Natural killer cell (primary cell): ENCODE measurements around the gene NBDY. TPM values are rescaled to one million over a fixed set of nuclear protein-coding genes. Genes with fewer than 3 reads are reported as not detected.
"Not testable (repeated sequence)": the region's sequence is repeated elsewhere in the genome, so short reads cannot be mapped to it uniquely, and the experiment has no call there.

ENCODE experiments used
- ATAC-seq, 3 donors: fragments of 150-1000 bp in 2 of 3; fragments of 200-7000 bp in 1 of 3; cut with Tn5 transposase; 1 replicate in 1 of 3; 2 replicates in 2 of 3; pipeline ENCODE4 v1.10.0; 2021; ENCODE audit warnings: mild to moderate bottlenecking in 2 of 3, moderate library complexity in 2 of 3
- DNase-seq, 2 donors: peaks; one replicate each; pipeline versions ENCODE4 v3.0.0 to v3.0.0-alpha.2; 2013 to 2021; ENCODE audit warnings: mixed read lengths in 1 of 2
- H3K27ac ChIP-seq: one replicate; pipeline ENCODE4 v1.5.1; 2013; ENCODE audit warnings: mild to moderate bottlenecking, low read length
- H3K27me3 ChIP-seq: one replicate; pipeline ENCODE4 v1.6.1; 2013; ENCODE audit warnings: low read length; ENCODE audit not compliant: control insufficient read depth, insufficient read depth
- H3K36me3 ChIP-seq: one replicate; pipeline ENCODE4 v1.6.1; 2013; ENCODE audit warnings: low read length; ENCODE audit not compliant: control insufficient read depth, insufficient read depth
- H3K4me1 ChIP-seq: one replicate; pipeline ENCODE4 v1.6.1; 2013; ENCODE audit warnings: low read length; ENCODE audit not compliant: control insufficient read depth, insufficient read depth
- H3K4me3 ChIP-seq: one replicate; pipeline ENCODE4 v1.5.1; 2013; ENCODE audit warnings: low read length
- H3K9me3 ChIP-seq: one replicate; pipeline ENCODE4 v1.6.1; 2013; ENCODE audit warnings: low read length; ENCODE audit not compliant: control insufficient read depth, insufficient read depth
- H3K27ac Mint-ChIP-seq, 2 donors: one replicate each; pipeline ENCODE4 v1.8.0; 2022; ENCODE audit warnings: mild to moderate bottlenecking in 2 of 2, mixed read lengths in 2 of 2, moderate library complexity in 1 of 2
- H3K27me3 Mint-ChIP-seq, 2 donors: one replicate each; pipeline ENCODE4 v1.8.0; 2022; ENCODE audit warnings: low read depth in 2 of 2, mixed read lengths in 2 of 2
- H3K36me3 Mint-ChIP-seq: one replicate; pipeline ENCODE4 v1.8.0; 2022; ENCODE audit warnings: mixed read lengths
- H3K4me1 Mint-ChIP-seq, 2 donors: one replicate each; pipeline ENCODE4 v1.8.0; 2022; ENCODE audit warnings: mixed read lengths in 2 of 2
- H3K4me3 Mint-ChIP-seq: one replicate; pipeline ENCODE4 v1.8.0; 2022; ENCODE audit warnings: mild to moderate bottlenecking, moderate library complexity, mixed read lengths
- H3K9me3 Mint-ChIP-seq, 2 donors: one replicate each; pipeline ENCODE4 v1.8.0; 2022; ENCODE audit warnings: mixed read lengths in 2 of 2
- CTCF ChIP-seq: fragments of 200-600 bp; IDR thresholded peaks from one replicate; pipeline ENCODE4 v1.8.0; 2022; ENCODE audit warnings: antibody characterized with exemption
- WGBS: methylation state at CpG from one replicate; pipeline ENCODE4 v1.1.7; 2013; ENCODE audit warnings: missing lambda C conversion rate; ENCODE audit not compliant: insufficient coverage; 5-methylcytosine and 5-hydroxymethylcytosine counted together
- intact Hi-C: fragments of 100-400 bp; cut with micrococcal nuclease; formaldehyde crosslinking; loops from one replicate; pipeline ENCODE4 v1.14.2; 2022
- total RNA-seq, 4 donors: library from RNA; stranded (reverse); fragments of 120-200 nt in 1 of 4; gene quantifications; one replicate each; pipeline versions ENCODE4 v1.2.3 to v1.2.4, GENCODE V29; 2013 to 2022

The NBDY gene
- total RNA-seq, 3 donors from 2014 or later (not counting 1 experiment from before 2014, with no cell fraction given) = 16.0 to 23.6 (median 16.6) TPM

- Histone ChIP-seq H3K36me3 (no peaks in the 10 kb centered on the region), H3K4me3 (no peak overlapping the region), H3K9me3 (no peaks in the 10 kb centered on the region), H3K4me1 (no peaks in the 10 kb centered on the region), H3K27me3 (no peaks in the 10 kb centered on the region), H3K27ac (no peak overlapping the region)
- peaks cover 0 to 28% of the 10 kb centered on the region in 2 donors for H3K4me1 Mint-ChIP-seq
- no peak overlapping the region for H3K27ac Mint-ChIP-seq
- DNase-seq (no peak), ATAC-seq (no peak)
- no peaks in the 10 kb centered on the region for H3K36me3 Mint-ChIP-seq
- H3K4me3 Mint-ChIP-seq = no peak overlapping the region
- peaks cover 0 to 37% of the 10 kb centered on the region in 2 donors for H3K27me3 Mint-ChIP-seq
- intact Hi-C loops = no loop called here
- H3K9me3 Mint-ChIP-seq = no peaks in the 10 kb centered on the region
- TF ChIP-seq CTCF = no peak
These were observed 22.0 kb downstream of the NBDY start for GRCh38 chrX:56751071-56751470.

GRCh38 chrX:56757327-56757726, 28.3 kb downstream of the NBDY start:
- intact Hi-C loops = no loop called here
- Mint-ChIP-seq H3K27ac (no peak overlapping the region), H3K9me3 (no peaks in the 10 kb centered on the region), H3K36me3 (no peaks in the 10 kb centered on the region), H3K4me3 (no peak overlapping the region), H3K4me1 (peaks cover 13 to 18% of the 10 kb centered on the region in 2 donors), H3K27me3 (peaks cover 0 to 23% of the 10 kb centered on the region in 2 donors)
- no peak for ATAC-seq
- Histone ChIP-seq H3K27ac (no peak overlapping the region), H3K4me1 (peaks cover 13% of the 10 kb centered on the region), H3K4me3 (no peak overlapping the region), H3K36me3 (no peaks in the 10 kb centered on the region), H3K27me3 (no peaks in the 10 kb centered on the region), H3K9me3 (no peaks in the 10 kb centered on the region)
- no peak for TF ChIP-seq CTCF
- no peak for DNase-seq
- WGBS = 72% methylated on average over 5 of the region's 7 CpGs

DNA sequence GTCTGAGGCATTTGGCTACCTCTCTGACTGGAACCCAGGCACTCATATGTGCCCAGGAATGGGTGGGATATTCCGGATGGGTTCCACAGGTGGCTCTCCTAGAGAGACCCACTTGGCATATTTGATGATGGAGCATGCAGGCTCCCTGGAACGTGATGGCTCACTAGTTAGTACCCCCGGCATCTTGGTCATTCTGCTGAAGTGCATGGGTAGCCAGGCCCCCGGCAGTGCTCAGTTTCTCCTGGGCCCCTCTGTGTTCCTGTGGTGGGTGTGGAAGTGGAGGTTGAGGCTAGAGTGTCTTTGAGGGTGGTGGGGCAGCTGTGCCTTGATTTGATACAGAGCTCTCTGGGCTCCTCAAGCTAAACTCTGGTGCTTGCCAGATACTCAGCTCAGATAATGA, 29.4 kb downstream of the NBDY start:
- intact Hi-C loops = no loop called here
- Mint-ChIP-seq H3K4me1 (peaks cover 21% of the 10 kb centered on the region in 2 donors), H3K4me3 (no peak overlapping the region), H3K9me3 (no peaks in the 10 kb centered on the region), H3K36me3 (no peaks in the 10 kb centered on the region), H3K27me3 (peaks cover 0 to 18% of the 10 kb centered on the region in 2 donors), H3K27ac (no peak overlapping the region)
- no peak for DNase-seq
- H3K36me3 ChIP-seq = no peaks in the 10 kb centered on the region
- no peak for ATAC-seq
- H3K4me1 ChIP-seq = peaks cover 23% of the 10 kb centered on the region
- 98% methylated on average over 4 of the region's 4 CpGs for WGBS
- no peak overlapping the region for H3K27ac ChIP-seq
- H3K27me3 ChIP-seq = no peaks in the 10 kb centered on the region
- H3K9me3 ChIP-seq = no peaks in the 10 kb centered on the region
- TF ChIP-seq CTCF = no peak
- no peak overlapping the region for H3K4me3 ChIP-seq

DNA sequence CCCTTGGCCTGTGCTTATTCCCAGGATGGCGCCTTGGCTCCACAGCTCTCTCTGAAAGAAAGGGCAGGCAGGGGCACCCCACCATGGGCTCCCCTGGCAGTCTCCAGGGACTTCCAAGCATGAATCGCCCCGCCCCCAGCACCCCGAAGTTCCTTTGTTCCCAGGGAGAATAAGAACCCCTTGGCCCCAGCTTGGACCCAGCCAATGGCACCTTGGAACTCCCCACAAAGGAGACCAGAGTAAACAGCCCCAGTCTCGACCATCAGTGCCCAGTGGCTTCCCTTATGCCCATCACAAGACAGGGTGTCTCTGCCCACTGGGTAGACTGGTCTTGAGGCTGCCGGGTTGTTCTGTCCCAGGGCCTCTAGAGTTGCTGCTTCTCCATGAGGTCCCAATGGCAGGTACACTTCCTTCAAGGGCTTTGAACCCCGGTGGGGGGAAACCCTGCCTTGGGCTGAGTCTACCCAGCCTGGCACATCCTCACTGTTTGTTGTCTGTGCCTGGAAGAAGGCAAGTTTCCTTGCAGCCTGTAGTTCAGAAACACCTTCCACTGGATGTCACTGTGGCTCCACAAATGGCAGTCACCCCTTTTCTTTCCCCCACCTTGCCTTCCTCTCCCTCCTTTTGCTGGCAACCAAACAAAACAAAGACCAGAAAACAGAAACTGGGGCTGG, 30.8 kb downstream of the NBDY start:
- H3K36me3 ChIP-seq = no peaks in the 10 kb centered on the region
- ATAC-seq (no peak), DNase-seq (peak in 1 of 2 donors; percentile 46)
- 91% methylated on average over 7 of the region's 7 CpGs for WGBS
- no peak for TF ChIP-seq CTCF
- no peak overlapping the region for H3K27ac Mint-ChIP-seq
- intact Hi-C loops = no loop called here
- no peak overlapping the region for H3K27ac ChIP-seq
- no peaks in the 10 kb centered on the region for H3K36me3 Mint-ChIP-seq
- H3K9me3 Mint-ChIP-seq = no peaks in the 10 kb centered on the region
- H3K4me1 Mint-ChIP-seq = peaks cover 23 to 35% of the 10 kb centered on the region in 2 donors
- peaks cover 35% of the 10 kb centered on the region for H3K4me1 ChIP-seq
- peaks cover 0 to 12% of the 10 kb centered on the region in 2 donors for H3K27me3 Mint-ChIP-seq
- H3K4me3 ChIP-seq = no peak overlapping the region
- no peaks in the 10 kb centered on the region for H3K9me3 ChIP-seq
- H3K4me3 Mint-ChIP-seq = no peak overlapping the region
- H3K27me3 ChIP-seq = no peaks in the 10 kb centered on the region

GRCh38 chrX:56760410-56761124, 31.5 kb downstream of the NBDY start:
- H3K27ac ChIP-seq, H3K9me3 Mint-ChIP-seq, ATAC-seq, H3K27me3 ChIP-seq, H3K4me3 Mint-ChIP-seq, H3K36me3 Mint-ChIP-seq, H3K27ac Mint-ChIP-seq, H3K9me3 ChIP-seq, DNase-seq, intact Hi-C loops, H3K36me3 ChIP-seq, H3K4me3 ChIP-seq: not testable (repeated sequence)
- H3K4me1 Mint-ChIP-seq = peaks cover 29 to 42% of the 10 kb centered on the region in 2 donors
- 96% methylated on average over 14 of the region's 15 CpGs for WGBS
- peaks cover 0 to 12% of the 10 kb centered on the region in 2 donors for H3K27me3 Mint-ChIP-seq
- H3K4me1 ChIP-seq = peaks cover 42% of the 10 kb centered on the region
